Stimulated activated CD4-positive, alpha-beta T cell treated with anti-CD3 and anti-CD28 coated beads, Interleukin-1b, Interleukin-23, amount 100 ng/mL, for 48 hours (primary cell): ENCODE data around the gene MACROD2.

Experiments used
- DNase-seq: peaks from one replicate; pipeline ENCODE4 v3.0.0-alpha.2; 2020

The MACROD2 gene

DNA sequence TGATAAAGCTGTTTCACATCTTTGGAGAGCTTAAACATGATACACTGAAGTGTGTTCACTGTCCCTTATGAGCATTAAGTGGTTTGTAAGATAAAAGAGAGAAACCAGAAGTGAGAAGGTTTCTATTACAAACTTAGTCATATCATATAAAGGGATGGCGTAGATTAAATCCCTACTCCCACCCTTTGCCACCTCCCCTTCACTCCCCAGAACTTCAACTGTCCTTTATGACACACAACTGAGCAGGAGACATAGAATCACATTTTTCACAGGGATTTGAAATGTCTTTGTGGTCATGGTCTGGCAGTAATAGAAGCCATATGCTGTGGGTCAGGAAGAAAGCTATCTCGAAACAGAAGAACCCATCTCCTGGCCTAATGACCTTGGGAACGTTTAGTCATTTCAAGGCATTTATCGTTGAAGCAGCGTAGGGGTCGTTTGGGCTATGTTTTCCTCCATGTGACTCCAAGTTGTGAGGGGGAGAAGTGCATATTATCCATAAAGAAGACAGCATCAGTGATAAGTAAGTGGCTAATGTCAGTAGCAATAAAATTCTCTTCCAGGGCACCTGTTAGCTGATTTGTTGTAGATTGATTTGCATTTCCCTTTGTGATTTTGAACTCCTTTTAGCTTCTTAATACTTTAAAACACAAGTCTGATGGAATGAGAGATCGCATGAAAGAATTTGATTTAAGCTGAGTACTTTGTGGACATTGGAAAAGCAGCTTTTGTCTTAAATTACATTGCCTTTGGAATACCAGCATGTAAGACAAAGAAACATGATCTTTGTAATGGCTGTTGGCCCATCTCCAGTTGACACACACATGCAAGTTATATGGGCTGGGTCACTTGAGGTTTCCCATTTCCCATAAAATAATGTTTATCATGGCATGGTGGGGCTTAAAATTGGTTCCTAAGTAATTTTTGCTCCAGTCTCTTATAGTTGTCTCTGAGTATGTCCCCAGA, 843.6 kb downstream of the MACROD2 start:
- DNase-seq = no peak

GRCh38 chr20:14845199-14846160, 850.2 kb downstream of the MACROD2 start:
- DNase-seq = no peak

- no peak for DNase-seq
These were observed 853.5 kb downstream of the MACROD2 start for GRCh38 chr20:14848806-14849205.

DNA sequence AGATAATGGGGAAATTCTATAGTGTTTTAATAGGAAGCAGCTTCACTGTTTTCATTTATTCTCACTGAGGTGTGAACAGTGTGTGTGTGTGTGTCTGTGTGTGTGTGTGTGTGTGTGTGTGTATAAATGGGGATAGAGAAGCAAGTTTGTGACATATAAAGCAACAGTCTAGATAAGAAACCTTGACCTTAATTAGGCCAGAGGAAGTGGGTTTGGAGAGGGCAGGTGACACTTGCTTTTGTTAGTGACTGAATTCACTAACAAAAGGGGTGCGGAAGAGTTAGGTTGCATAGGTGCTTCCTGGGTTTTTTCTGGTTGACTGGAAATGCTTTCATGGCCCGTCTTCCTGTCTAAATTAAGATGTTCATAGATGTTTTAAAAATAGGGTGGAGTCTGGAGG, 857.8 kb downstream of the MACROD2 start:
- no peak for DNase-seq

DNA sequence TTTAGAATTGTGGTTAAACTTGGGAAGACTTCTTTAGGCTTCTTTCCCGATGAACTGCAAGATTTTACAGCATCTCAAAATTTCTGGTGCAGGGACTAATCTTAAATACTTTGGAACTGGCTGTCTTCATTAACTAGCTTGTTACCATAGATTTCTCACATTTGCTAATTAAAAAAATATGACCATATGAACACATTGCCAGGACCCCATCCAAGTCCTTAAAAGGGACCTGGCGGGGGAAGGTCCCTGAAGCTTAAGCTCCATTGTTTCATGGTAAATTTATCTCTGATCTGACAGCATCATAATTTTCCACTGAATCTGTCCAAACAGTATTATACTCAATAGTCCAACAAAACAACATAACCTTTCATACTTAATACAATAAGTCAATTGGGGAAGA, 859.9 kb downstream of the MACROD2 start:
- no peak for DNase-seq

- no peak for DNase-seq
These were observed 864.3 kb downstream of the MACROD2 start for GRCh38 chr20:14859627-14860026.

DNA sequence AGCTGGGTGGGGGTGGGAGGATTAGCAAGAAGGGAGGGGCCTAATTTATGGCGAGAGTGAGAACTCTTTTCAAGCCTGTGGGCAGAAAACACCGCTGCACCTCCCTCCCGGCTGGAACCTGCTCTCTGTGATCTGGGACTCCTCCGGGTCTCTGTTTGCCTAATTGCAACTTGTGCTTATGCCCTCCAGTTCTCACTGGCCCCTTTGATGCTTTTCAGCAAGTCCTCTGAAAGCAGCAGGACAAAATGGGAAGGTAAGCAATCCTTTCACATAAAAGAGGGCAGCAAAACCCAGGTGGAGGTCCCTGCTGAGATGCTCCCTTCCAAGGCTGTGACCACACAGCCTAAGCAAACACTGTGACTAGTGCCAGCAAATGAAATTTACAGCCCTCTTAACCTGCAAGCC, 865.1 kb downstream of the MACROD2 start:
- no peak for DNase-seq

DNA sequence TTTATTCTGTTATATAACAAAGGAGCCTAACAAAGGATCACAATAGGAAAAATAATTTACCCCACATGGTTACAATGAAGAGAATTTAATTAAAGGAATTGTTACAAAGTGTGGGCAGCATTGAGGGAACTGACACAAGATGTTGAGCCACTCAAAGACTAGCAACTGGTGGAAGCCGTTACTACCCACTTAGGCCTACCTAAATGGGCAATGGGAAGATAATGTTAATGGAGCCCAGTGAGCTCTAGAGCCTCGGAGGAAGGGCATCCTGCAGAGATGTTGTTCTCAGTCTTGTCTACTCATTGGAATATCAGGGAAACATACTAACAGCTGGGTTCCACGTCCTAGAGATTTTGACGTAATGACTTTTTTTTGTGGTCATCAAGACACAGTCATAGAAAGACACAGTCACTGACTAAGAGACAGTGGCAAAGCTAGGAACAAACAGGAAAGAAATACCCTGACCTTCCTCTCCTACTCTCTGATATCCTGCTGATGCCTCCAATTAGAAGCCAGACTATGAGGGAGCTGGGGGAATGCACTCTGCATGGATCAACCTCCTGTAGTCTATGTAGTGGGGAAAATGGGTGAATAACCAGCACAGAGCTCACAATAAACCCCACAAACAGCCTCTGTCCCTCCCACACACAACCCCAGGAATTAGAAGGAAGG, 865.8 kb downstream of the MACROD2 start:
- DNase-seq = no peak

DNA sequence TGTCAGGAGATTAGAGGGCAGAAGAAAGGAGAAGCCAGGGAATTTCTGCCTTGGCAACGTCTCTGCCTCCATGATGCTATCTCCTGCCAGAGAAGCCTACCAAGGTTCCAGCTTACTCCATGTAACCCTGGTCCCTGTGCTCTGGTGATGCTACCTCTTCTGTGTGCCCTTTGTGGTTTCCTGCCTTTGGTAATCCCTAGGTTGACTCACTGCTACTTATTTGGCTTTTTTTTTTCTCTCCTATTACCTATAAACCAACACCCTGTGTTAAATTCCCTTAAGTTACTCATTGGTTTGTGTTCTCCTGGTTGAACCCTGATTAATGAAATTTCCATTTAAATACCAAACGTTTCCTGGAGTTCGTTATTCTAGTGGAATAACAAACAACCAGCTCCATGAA, 869.9 kb downstream of the MACROD2 start:
- DNase-seq = no peak

GRCh38 chr20:14865731-14866130, 870.4 kb downstream of the MACROD2 start:
- no peak for DNase-seq

DNA sequence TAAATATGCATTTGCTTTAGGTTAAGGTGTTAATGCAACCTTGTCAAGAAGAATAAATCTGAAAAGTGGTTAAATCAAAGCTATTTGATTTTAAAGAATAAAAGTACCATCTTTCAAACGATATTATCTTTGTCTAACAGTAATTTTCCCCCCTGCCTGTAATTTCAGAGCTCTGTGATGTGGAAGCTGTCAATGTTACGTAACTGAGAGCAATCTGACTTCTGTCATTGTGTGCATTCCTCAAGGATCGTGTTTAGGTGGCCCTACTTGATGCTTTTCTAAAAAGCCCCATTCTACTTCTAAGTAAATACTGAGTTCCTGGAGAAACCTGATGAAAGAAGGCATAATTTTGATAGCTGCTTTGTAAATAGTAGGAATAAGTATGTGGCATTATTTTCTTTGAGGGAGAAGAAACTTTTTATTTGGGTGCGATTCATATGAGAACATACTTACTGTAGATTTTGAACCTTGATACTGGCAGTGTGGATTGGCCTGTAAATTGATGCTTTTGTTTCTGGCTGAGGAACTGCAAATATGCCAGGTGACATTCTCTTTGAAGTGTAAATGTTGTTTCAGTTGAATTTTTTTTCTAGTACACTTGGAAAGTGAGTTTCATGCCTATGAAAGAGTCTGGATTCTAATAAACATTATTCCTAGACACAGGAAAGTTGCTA, 871.7 kb downstream of the MACROD2 start:
- DNase-seq = no peak

DNA sequence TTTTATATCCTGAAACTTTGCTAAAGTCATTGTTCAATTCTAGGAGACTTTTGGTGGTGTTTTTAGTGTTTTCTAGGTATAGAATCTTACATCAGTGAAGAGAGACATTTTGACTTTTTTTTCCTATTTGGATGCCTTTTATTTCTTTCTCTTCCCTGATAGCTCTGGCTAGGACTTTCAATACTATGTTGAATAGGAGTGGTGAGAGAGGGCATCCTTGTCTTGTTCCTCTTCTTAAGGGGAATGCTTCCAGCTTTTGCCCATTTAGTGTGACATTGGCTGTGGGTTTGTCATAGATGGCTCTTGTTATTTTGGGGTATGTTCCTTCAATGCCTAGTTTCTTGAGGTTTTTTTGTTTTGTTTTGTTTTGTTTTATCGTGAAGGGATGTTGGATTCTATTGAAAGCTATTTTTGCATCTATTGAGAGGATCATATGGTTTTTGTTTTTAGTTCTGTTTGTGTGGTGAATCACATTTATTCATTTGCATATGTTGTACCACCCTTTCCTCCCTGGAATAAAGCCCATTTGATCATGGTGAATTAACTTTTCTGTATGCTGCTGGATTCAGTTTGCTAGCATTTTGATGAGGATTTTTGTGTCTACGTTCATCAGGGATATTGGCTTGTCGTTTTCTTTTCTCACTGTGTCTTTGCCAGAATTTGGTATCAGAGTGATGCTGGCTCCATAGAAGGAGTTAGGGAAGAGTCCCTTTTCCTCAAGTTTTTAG, 882.1 kb downstream of the MACROD2 start:
- no peak for DNase-seq

DNA sequence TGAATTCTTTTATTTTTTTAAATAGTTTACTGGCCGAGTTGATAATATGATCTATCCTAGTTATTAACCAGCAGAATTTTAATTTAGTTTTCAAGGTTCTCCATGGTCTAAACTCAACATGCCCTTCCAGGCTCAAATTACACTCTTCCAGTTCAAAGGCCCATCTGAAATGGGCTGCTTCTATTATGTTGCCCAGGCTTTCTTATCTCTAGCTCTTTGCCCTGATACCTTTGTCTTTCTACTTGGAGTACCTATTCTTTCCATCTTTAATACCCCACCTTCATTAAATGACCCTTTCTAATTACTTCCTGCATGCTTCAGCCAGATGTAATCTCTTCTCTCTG, 883.3 kb downstream of the MACROD2 start:
- DNase-seq = no peak

DNA sequence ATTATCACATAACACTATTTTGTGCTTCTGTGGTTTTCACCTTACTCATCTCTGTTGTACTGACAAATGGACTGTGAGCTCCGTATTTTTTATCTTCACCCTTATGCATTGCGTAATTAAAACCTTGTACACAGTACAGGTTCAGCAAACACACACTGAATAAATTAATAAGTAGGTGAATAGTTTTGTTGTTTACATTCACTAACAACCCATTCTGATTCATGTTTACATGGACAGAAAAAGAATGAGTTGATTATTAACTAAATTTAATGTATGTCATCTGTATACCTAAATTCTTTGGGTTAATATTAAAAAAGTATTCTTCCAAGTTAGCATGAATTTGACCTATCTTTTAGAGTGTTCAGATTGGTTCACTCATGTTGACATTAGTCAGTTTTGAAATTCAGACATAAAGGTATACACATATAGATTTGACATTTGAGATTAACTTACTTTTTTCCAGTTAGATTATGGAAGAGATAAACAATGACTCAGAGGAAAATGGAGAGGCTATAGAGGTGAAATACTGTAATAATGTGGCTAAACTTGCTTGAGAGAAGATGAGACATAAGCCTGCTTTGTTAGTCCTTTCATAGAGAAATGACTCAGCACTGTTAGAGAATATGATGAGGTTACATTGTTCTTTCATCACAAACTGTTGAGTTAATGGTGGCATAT, 883.8 kb downstream of the MACROD2 start:
- DNase-seq = no peak

GRCh38 chr20:14879839-14880238, 884.5 kb downstream of the MACROD2 start:
- no peak for DNase-seq

- no peak for DNase-seq
These were observed 886.2 kb downstream of the MACROD2 start for GRCh38 chr20:14881518-14881917.

- DNase-seq = no peak
These were observed 886.8 kb downstream of the MACROD2 start for GRCh38 chr20:14882157-14882556.

DNA sequence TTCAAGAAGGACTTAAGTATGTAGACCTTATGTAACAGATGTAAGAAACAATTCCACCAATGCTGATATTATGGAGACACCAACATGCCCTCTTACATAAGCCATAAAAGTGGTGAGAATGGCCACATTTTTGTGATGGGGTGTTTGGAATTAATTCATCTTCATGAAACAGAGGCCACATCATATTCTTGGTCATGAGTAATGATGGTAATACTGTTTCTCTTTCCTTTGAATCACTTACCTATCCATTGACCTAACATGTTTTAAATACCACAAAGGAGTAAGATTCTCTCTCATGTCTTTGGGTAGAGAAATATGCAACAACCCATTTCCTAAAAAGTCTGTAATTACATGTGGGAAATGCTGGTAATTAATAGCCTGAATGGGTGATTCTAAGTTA, 887.5 kb downstream of the MACROD2 start:
- no peak for DNase-seq

GRCh38 chr20:14883324-14883723, 888.0 kb downstream of the MACROD2 start:
- no peak for DNase-seq

DNA sequence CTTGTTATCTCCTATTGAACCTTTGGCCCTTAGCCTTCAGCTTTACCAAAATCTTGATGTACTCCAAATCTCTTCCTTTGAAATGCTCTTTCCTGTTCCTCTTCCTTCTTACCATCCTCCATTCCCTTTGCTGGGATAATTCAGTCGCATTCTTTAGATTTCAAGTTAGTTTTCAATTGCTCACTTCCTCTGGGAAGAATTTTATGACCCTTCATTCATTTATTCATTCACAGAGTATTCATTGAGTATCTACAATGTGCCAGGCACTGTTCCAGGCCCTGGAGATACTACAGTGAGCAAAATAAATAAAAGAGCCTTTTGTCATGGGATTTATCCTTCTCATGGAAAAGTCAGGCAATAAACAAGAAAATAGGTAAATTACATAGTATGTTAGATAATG, 890.3 kb downstream of the MACROD2 start:
- no peak for DNase-seq

- no peak for DNase-seq
These were observed 892.8 kb downstream of the MACROD2 start for GRCh38 chr20:14888134-14888533.
